Effector memory CD8-positive, alpha-beta T cell (primary cell): ENCODE measurements around the gene SPATS2L.

ENCODE experiments used
- ATAC-seq: fragments of 150-1000 bp; cut with Tn5 transposase; replicated peaks from 2 replicates; pipeline ENCODE4 v1.10.0; 2021; ENCODE audit warnings: mild to moderate bottlenecking, moderate library complexity
- DNase-seq, 3 experiments: peaks; one replicate each; pipeline ENCODE4 v3.0.0; 2021
- H3K27ac Mint-ChIP-seq, 2 donors: one replicate each; pipeline ENCODE4 v1.8.0; 2022; ENCODE audit warnings: mild to moderate bottlenecking in 2 of 2, mixed read lengths in 2 of 2, moderate library complexity in 2 of 2
- H3K27me3 Mint-ChIP-seq, 2 donors: one replicate each; pipeline ENCODE4 v1.8.0; 2022; ENCODE audit warnings: mixed read lengths in 2 of 2
- H3K36me3 Mint-ChIP-seq: one replicate; pipeline ENCODE4 v1.8.0; 2022; ENCODE audit warnings: mild to moderate bottlenecking, moderate library complexity, mixed read lengths; ENCODE audit not compliant: insufficient read depth
- H3K4me1 Mint-ChIP-seq, 2 donors: one replicate each; pipeline ENCODE4 v1.8.0; 2022; ENCODE audit warnings: low read depth in 2 of 2, mixed read lengths in 2 of 2
- H3K4me3 Mint-ChIP-seq, 2 donors: one replicate each; pipeline ENCODE4 v1.8.0; 2022; ENCODE audit warnings: mild to moderate bottlenecking in 2 of 2, mixed read lengths in 2 of 2, moderate library complexity in 2 of 2
- H3K9me3 Mint-ChIP-seq, 2 donors: one replicate each; pipeline ENCODE4 v1.8.0; 2022; ENCODE audit warnings: mixed read lengths in 2 of 2

SPATS2L gene

DNA sequence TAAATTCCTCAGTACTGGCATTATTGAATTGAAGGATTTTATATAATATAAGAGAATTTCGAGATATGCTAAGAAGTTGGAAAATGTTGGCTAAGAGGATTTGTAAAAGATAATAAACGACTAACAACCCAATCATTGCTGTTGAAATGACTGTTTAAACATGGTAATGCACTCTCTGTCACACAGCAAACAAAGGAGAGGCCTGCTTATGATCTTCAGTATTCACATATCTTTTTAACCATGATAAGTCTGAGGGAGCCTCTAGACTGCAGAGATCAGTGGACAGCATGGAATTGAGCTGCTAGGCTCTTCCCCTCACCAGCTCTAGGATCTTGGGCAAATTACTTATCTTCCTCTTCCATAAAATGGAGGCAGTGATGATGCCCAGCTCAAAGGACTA is 200.7 kb downstream of the SPATS2L start:
- DNase-seq (no peak), ATAC-seq (no peak)
- Mint-ChIP-seq H3K4me1 (peaks cover 17 to 28% of the 10 kb centered on the region in 2 donors), H3K27me3 (no peaks in the 10 kb centered on the region), H3K9me3 (no peaks in the 10 kb centered on the region), H3K36me3 (peaks cover 32% of the 10 kb centered on the region), H3K27ac (no peak overlapping the region), H3K4me3 (no peak overlapping the region)

DNA sequence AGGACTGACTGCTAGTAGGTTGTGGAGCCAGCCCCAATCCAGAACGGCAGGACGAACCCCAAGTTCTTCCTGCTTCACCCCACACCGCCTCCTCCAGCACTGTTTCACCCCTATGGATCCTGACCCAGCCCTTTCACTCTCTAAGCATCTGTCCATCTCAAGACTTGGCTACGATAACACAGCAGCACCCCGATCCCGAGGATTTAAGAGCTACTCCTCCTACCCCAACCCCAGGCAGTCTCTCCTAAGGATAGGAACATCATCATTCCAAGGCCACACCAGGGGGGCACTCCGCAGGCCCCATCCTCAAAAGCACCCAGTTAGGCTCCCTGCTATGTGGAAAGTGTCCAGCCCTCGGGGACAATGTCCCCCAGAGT is 202.7 kb downstream of the SPATS2L start:
- Mint-ChIP-seq H3K27ac (peak overlapping the region; percentile 80 to 94), H3K27me3 (no peaks in the 10 kb centered on the region), H3K9me3 (no peaks in the 10 kb centered on the region), H3K36me3 (peaks cover 13% of the 10 kb centered on the region), H3K4me3 (peak overlapping the region; percentile 81 to 84), H3K4me1 (peaks cover 17 to 24% of the 10 kb centered on the region in 2 donors)
- DNase-seq (peak in 1 of 3 experiments; percentile 8), ATAC-seq (no peak)

DNA sequence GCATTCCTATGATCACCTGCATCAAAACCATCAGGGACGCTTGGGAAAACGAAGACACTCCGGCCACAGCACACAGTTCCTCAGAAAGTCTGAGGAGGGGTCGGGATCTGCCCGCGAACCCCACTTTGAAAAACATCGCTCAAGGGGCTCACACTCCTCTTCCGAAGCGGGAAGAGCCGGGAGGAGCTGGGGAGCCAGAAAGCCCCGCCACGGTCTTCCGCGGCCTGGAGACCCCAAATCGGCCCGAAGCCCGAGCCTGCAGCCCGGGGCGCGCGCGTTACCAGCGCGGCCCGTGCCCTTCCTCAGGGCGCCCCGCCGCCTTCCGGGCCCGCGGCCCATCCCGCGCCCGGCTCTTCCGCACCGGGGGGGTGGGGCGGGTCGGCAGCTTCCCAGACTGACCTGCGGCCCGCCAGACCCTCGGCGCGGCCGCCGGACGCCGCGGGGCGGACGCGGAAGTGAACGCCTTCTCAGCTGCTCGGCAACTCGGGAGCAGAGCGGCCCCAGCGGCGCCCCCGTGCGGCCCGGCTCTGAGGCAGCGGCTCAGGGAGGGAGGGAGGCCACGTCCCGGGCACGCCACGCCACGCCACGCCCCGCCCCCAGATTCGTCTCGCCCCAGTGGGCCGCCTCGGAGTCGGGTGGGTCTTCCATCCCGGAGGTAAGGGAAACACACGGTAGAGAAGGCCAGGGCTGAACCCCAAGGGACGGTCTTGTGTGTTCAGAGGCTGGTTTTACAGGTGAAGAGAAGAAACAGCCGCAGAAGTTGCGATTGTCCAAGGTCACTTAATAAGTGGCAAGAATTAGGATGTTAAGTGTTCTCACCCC is 203.3 kb downstream of the SPATS2L start, which contains the start of gene KCTD18:
Gene KCTD18, minus strand, starts transcription at position 457 of the 822 bp plus-strand sequence. CDS start 3,052 bp downstream, outside the sequence.
- peak; percentile 90 to 92 (median 91) for DNase-seq
- ATAC-seq: peak; percentile 98
- Mint-ChIP-seq H3K36me3 (peaks cover 7% of the 10 kb centered on the region), H3K27me3 (peaks cover 0 to 3% of the 10 kb centered on the region in 2 donors), H3K27ac (peak within 1 kb of the TSS; percentile 80 to 94), H3K4me1 (peaks cover 17 to 24% of the 10 kb centered on the region in 2 donors), H3K4me3 (peak within 1 kb of the TSS; percentile 81 to 84), H3K9me3 (no peaks in the 10 kb centered on the region)

DNA sequence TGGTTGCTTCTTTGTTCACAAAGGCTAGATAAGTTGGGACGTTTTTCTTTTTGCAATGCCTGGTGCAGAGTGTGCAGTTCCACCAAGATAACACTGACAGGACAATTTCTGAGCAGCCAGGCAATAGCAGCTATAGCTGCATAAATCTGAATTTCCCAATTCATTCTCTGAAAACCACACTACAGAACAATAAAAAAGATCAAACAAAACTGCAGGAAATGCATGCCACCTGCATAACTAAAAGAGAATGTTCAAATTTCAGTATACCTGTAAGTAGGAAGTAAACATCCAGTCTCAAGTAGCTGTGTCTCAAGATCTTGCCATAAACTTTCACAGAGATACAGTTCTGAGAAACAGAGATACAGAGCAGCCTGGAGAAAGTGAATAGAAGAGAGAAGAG is 208.7 kb downstream of the SPATS2L start:
- ATAC-seq (no peak), DNase-seq (no peak)
- H3K36me3 Mint-ChIP-seq: no peaks in the 10 kb centered on the region
- peaks cover 0 to 19% of the 10 kb centered on the region in 2 donors for H3K27me3 Mint-ChIP-seq
- no peak overlapping the region for H3K27ac Mint-ChIP-seq
- H3K9me3 Mint-ChIP-seq: no peaks in the 10 kb centered on the region
- peaks cover 0 to 3% of the 10 kb centered on the region in 2 donors for H3K4me1 Mint-ChIP-seq
- H3K4me3 Mint-ChIP-seq: no peak overlapping the region

DNA sequence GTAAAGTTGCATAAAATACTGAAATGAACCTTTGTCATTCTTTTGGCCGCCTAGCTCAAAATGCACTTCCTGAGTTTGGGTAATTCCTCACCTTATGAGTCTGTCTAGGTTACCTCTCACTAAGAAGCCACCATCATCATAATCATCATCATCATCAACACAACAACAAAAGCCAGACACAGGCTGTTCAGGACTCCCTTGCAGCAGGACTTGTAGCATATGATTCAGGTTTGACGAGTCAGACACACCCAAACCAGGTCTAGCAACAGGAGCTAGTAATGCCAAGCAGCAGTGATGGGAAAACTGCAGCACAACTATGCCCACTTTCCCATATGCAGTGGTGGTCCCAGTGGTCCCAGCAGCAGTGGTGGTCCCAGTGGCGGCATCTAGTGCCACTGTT is 216.7 kb downstream of the SPATS2L start:
- Mint-ChIP-seq H3K4me1 (peaks cover 7 to 9% of the 10 kb centered on the region in 2 donors), H3K27ac (no peak overlapping the region), H3K27me3 (no peaks in the 10 kb centered on the region), H3K4me3 (no peak overlapping the region), H3K9me3 (no peaks in the 10 kb centered on the region), H3K36me3 (peaks cover 8% of the 10 kb centered on the region)
- DNase-seq (no peak), ATAC-seq (no peak)

DNA sequence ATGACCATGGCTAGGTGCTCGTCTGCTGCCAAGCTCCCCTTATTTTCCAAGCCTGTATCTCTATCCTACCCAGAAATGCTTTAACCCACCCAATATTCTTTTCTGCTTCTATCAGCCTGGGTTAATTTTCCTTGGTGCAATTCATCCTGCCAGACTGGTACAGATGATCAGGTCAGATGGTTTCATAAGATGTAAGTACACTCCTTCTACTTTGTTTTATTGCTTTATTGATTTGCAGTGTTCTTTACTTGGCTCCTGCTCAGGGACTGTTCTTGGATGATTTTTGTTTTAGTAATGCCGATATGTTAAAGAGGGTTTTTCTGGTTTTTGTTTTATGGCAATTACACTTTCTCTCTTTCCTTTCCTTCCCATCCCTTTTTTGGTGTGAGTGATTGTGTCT is 217.1 kb downstream of the SPATS2L start:
- no peak for DNase-seq
- ATAC-seq: no peak
- Mint-ChIP-seq H3K27me3 (no peaks in the 10 kb centered on the region), H3K4me3 (no peak overlapping the region), H3K9me3 (no peaks in the 10 kb centered on the region), H3K4me1 (peaks cover 7 to 9% of the 10 kb centered on the region in 2 donors), H3K36me3 (peaks cover 8% of the 10 kb centered on the region), H3K27ac (no peak overlapping the region)

DNA sequence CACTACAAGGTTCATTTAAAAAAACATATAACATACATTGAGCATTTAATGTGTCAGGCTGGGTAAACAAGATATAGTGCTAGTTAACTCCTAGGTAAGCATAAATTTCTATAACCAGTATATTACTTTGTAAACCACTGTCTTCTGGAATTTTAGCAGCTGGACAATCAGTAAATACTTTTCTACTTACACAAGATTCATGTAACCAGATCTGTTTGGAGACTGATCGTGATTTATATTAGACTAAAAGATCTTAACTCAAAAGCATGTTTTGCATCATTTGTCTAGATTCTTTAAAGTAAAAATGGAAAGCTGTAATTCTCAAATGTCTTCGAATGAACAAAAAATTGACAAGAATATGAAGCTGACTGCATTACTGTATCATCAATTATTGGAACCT is 218.6 kb downstream of the SPATS2L start:
- H3K9me3 Mint-ChIP-seq: no peaks in the 10 kb centered on the region
- peaks cover 8% of the 10 kb centered on the region for H3K36me3 Mint-ChIP-seq
- no peak for ATAC-seq
- H3K4me1 Mint-ChIP-seq: peaks cover 7 to 9% of the 10 kb centered on the region in 2 donors
- no peak for DNase-seq
- no peaks in the 10 kb centered on the region for H3K27me3 Mint-ChIP-seq
- H3K4me3 Mint-ChIP-seq: peak overlapping the region in 1 of 2 donors; percentile 90
- H3K27ac Mint-ChIP-seq: no peak overlapping the region

DNA sequence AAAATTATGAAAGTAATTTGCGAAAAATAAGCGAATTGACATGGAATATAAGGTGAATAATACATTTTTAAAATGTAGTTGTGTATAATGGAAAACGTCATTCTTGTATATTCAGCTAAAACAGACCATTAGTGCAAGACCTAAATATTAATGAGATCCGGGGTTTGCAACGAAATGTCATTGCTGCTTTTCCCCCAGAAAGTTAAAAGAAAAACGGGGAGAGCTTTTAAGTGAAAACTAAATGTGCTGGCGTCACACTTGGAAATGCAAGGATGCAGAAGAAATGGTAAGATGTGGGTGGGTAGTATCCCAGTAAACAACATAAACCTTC is 219.0 kb downstream of the SPATS2L start:
- Mint-ChIP-seq H3K36me3 (peaks cover 8% of the 10 kb centered on the region), H3K27me3 (no peaks in the 10 kb centered on the region), H3K9me3 (no peaks in the 10 kb centered on the region), H3K27ac (peak overlapping the region in 1 of 2 donors; percentile 86), H3K4me1 (peaks cover 7 to 9% of the 10 kb centered on the region in 2 donors), H3K4me3 (peak overlapping the region; percentile 90 to 92)
- DNase-seq (no peak), ATAC-seq (no peak)

DNA sequence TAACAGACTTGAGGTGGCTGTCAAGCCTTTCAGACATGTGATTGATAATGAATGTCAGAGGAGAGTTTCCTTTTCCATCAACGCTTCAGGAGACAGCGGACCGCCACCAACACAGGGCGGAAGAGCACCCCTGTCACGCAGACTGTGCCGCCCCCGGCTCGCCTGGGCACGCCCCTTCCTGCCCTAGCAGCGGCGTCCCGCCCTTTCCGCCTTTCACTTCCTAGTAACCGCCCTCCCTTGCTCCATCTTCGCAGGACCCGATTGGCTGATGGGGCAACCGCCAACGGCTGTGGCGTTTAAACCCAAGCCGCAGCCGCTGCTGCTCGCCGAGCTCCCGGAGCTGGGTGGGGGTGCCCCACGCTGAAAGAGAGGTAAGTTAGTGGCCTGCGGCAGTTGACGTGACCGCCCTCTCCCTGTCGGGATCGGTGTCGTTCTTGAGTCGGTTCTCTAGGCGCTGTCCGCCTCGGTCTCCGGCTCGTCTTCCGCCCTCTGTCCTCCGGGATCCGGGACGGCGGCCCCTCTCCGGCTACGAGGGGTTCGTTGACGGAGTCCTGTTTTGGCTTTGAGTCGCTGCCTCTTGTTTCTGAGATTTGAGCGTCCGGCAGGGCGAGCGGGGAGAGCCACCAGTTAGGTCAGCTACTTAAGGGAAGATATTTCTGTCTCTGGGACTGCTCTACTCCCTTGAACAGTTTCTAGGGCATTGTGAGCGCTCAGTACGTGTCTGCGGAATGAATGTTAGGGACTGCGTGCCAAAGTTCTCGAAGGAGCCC is 219.6 kb downstream of the SPATS2L start, which contains the start of gene SGO2:
Gene SGO2, plus strand, starts transcription at position 326 of the 770 bp plus-strand sequence. CDS start 6,769 bp downstream, outside the sequence.
- H3K27me3 Mint-ChIP-seq: no peaks in the 10 kb centered on the region
- peak; percentile 94 to 96 (median 96) for DNase-seq
- H3K36me3 Mint-ChIP-seq: peaks cover 8% of the 10 kb centered on the region
- H3K9me3 Mint-ChIP-seq: no peaks in the 10 kb centered on the region
- peaks cover 7 to 9% of the 10 kb centered on the region in 2 donors for H3K4me1 Mint-ChIP-seq
- peak within 1 kb of the TSS; percentile 86 to 88 for H3K27ac Mint-ChIP-seq
- ATAC-seq: peak; percentile 99
- peak within 1 kb of the TSS; percentile 90 to 92 for H3K4me3 Mint-ChIP-seq

DNA sequence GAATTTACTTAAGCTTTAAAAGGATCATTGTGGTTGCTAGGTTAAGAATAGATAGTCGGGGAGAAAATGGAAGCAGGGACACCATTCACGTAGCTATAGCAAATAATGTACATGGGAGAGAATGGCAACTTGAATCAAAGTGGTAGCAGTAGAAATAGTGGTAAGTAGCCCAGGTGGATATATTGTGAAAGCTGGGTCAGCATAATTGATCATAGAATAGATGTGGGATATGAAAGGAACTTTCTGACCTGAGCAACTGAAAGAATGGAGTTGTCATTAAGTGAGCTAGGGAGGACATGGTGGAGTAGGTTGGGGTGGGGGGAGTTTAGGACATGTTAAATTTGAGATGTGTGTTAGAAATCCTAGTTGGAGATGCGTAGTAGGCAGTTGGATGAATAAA is 221.7 kb downstream of the SPATS2L start:
- Mint-ChIP-seq H3K27me3 (no peaks in the 10 kb centered on the region), H3K4me3 (no peak overlapping the region)
- ATAC-seq: no peak

More for the DNA sequence above, 221.7 kb downstream of the SPATS2L start:
- peaks cover 8% of the 10 kb centered on the region for H3K36me3 Mint-ChIP-seq
- no peaks in the 10 kb centered on the region for H3K9me3 Mint-ChIP-seq
- no peak overlapping the region for H3K27ac Mint-ChIP-seq
- no peak for DNase-seq
- peaks cover 7 to 9% of the 10 kb centered on the region in 2 donors for H3K4me1 Mint-ChIP-seq
